Measurements from ENCODE around the gene REEP1. TPM values are rescaled to one million over a fixed set of nuclear protein-coding genes. Genes with fewer than 3 reads are reported as not detected.

REEP1 gene
- total RNA-seq, 1 experiment from 2014 or later = 0.23 TPM

DNA sequence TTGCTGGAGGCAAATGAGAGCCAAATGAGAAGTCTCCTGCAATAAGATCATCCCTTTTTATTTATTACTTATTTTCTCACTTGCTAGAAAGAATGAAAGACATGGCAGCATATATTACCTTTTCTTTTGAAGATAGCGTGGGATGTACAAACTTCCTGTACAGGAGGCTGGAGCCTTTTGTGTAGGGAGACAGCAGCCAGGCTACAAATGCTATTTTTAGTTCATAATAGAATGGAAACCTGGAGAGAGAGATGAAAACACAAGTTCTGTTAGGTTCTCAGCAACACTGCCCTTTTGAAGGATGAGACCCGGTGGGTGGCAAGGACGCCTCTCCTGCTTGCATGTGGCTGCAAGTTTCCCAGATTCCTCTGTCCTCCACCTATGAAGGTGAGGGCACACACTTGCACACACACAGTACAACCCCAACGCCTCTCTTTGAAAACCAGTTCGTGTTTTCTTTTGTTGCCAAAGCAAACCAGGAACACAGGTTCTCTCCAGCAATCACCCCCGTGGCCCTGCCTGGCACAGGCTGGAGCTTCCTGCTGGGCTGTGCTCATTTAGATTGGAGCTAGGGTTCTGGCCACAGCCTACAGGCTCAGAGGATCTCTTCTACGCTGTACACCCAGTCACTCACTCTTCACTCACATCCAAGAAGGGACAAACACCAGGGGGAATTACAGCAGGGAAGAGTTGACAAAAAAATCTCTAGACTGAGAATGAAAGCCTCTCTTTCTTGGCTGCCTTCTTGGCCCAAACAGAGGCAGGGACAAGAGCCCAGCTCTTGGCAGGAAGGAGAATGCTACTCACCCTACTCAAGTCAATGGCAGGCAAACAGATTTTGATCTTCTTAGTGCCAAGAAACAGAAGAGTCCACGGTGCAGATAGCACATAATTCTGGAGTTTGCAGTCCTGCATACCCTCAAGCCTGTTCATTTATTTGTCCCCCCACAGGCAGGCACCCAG lies 82.6 kb downstream of the REEP1 start:
- Histone ChIP-seq H3K9me3 (ENCODE audit: control insufficient read depth, insufficient read depth, low read depth, low read length) (no peaks in the 10 kb centered on the region), H3K4me3 (ENCODE audit: low read depth in 2 of 2, low read length in 2 of 2) (no peak overlapping the region), H3K27me3 (ENCODE audit: control insufficient read depth, insufficient read depth, low read length) (no peaks in the 10 kb centered on the region), H3K4me1 (ENCODE audit: control insufficient read depth, insufficient read depth, low read length) (no peaks in the 10 kb centered on the region), H3K27ac (ENCODE audit: low read length) (no peak overlapping the region), H3K36me3 (ENCODE audit: control insufficient read depth, insufficient read depth, low read length) (no peaks in the 10 kb centered on the region)
- POLR2A ChIA-PET = no interaction called here
- CTCF ChIA-PET = no interaction called here
- intact Hi-C loops (cut with micrococcal nuclease; ENCODE audit: unreplicated experiment) (no loop called here), in situ Hi-C loops (cut with HindIII; ENCODE audit: low pct_unique_long_range_greater_than_20kb, low sequenced_read_pairs) (no loop called here)
- ATAC-seq (peak; percentile 62; the same call in 1 of the 2 replicates), DNase-seq (ENCODE audit: low read depth, low spot score) (no peak)
- BruUV-seq (replicated peaks) = no TSS peak
- TF ChIP-seq, protein P1, sequence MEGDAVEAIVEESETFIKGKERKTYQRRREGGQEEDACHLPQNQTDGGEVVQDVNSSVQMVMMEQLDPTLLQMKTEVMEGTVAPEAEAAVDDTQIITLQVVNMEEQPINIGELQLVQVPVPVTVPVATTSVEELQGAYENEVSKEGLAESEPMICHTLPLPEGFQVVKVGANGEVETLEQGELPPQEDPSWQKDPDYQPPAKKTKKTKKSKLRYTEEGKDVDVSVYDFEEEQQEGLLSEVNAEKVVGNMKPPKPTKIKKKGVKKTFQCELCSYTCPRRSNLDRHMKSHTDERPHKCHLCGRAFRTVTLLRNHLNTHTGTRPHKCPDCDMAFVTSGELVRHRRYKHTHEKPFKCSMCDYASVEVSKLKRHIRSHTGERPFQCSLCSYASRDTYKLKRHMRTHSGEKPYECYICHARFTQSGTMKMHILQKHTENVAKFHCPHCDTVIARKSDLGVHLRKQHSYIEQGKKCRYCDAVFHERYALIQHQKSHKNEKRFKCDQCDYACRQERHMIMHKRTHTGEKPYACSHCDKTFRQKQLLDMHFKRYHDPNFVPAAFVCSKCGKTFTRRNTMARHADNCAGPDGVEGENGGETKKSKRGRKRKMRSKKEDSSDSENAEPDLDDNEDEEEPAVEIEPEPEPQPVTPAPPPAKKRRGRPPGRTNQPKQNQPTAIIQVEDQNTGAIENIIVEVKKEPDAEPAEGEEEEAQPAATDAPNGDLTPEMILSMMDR (IDR thresholded peaks at IDR 0.05) = no peak

GRCh38 chr2:86253424-86253823 lies 84.0 kb downstream of the REEP1 start:
- POLR2A ChIA-PET = interaction anchor here (0.6 kb wide), 1 partner anchor 16 kb away, joined by 8 read pairs; no protein-coding TSS in a partner anchor
- DNase-seq (ENCODE audit: low read depth, low spot score) = no peak

More at GRCh38 chr2:86253424-86253823, 84.0 kb downstream of the REEP1 start:
- Histone ChIP-seq H3K9me3 (ENCODE audit: control insufficient read depth, insufficient read depth, low read depth, low read length) (no peaks in the 10 kb centered on the region), H3K4me1 (ENCODE audit: control insufficient read depth, insufficient read depth, low read length) (no peaks in the 10 kb centered on the region), H3K27ac (ENCODE audit: low read length) (no peak overlapping the region), H3K4me3 (ENCODE audit: low read depth in 2 of 2, low read length in 2 of 2) (no peak overlapping the region), H3K36me3 (ENCODE audit: control insufficient read depth, insufficient read depth, low read length) (no peaks in the 10 kb centered on the region), H3K27me3 (ENCODE audit: control insufficient read depth, insufficient read depth, low read length) (no peaks in the 10 kb centered on the region)
- BruUV-seq (replicated peaks) = no TSS peak
- in situ Hi-C loops (cut with HindIII; ENCODE audit: low pct_unique_long_range_greater_than_20kb, low sequenced_read_pairs) (no loop called here), intact Hi-C loops (cut with micrococcal nuclease; ENCODE audit: unreplicated experiment) (no loop called here)
- TF ChIP-seq SIN3A (IDR thresholded peaks at IDR 0.05; ENCODE audit: borderline replicate concordance, insufficient read depth, low read depth, low read length) (no peak), REST (IDR thresholded peaks at IDR 0.05; ENCODE audit: insufficient read depth in 1 of 2, low read depth in 2 of 2, low read length in 1 of 2) (no peak)
- ATAC-seq = no peak
- CTCF ChIA-PET = no interaction called here

Data from Panc1 (cell line).